ENCODE data around the gene R3HDML. TPM values are rescaled to one million over a fixed set of nuclear protein-coding genes. Genes with fewer than 3 reads are reported as not detected.

R3HDML gene
- total RNA-seq, 4 donors from 2014 or later = not detected

DNA sequence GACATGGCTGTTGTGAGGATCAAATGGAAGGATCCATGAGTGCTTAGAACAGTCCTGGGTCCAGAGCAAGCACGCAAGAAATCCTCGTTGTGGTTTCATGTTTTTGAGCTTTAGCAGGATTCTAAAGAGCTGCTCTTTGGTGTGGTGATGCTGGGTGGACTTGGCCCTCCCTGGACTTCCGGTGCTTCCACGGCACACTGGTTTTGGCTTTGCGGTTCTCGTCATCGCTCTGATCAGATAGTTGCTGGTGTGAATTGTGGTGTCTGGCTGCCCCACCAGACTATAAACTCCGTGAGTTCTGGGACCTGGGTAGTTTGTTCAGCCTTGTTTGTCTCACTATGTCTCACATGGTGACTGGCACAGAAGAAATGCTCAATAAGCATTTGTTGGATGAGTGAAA is 21.9 kb downstream of the R3HDML start:
- Histone ChIP-seq H3K27ac (replicated peaks in 1 of 4) (no peak overlapping the region), H3K4me3 (no peak overlapping the region), H3K9me3 (no peaks in the 10 kb centered on the region), H3K36me3 (no peaks in the 10 kb centered on the region), H3K4me1 (peaks cover 0 to 5% (median 2%) of the 10 kb centered on the region in 4 donors), H3K27me3 (peaks cover 0 to 36% (median 0%) of the 10 kb centered on the region in 4 donors)
- intact Hi-C loops (cut with DNase I) = no loop called here
- no peak for DNase-seq (ENCODE audit: extremely low spot score)
- TF ChIP-seq POLR2AphosphoS5 (IDR thresholded peaks at IDR 0.05) (no peak), EP300 (IDR thresholded peaks at IDR 0.05) (no peak), POLR2A (IDR thresholded peaks at IDR 0.05; ENCODE audit: low read depth) (no peak)
- TF ChIP-seq, protein P1, sequence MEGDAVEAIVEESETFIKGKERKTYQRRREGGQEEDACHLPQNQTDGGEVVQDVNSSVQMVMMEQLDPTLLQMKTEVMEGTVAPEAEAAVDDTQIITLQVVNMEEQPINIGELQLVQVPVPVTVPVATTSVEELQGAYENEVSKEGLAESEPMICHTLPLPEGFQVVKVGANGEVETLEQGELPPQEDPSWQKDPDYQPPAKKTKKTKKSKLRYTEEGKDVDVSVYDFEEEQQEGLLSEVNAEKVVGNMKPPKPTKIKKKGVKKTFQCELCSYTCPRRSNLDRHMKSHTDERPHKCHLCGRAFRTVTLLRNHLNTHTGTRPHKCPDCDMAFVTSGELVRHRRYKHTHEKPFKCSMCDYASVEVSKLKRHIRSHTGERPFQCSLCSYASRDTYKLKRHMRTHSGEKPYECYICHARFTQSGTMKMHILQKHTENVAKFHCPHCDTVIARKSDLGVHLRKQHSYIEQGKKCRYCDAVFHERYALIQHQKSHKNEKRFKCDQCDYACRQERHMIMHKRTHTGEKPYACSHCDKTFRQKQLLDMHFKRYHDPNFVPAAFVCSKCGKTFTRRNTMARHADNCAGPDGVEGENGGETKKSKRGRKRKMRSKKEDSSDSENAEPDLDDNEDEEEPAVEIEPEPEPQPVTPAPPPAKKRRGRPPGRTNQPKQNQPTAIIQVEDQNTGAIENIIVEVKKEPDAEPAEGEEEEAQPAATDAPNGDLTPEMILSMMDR (IDR thresholded peaks at IDR 0.05) = no peak
- WGBS = 94% methylated on average over 8 of the region's 8 CpGs

DNA sequence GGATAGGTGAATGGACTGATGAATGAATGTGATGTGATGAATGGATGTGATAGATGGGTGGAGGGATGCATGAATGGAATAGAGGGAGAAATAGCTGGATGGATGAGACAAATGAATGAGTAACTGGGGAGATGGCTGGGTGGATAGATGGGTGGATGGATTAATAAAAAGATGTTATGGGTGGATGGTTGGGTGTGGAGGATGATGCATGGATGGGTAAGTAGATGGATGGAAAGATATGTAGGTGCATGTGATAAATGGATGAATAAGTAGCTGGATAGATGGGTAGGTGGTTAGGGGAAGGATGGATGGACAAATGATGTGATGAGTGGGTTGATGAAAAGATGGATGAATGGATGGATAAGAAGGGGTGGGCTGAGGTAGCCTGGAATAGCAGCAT is 23.4 kb downstream of the R3HDML start:
- Histone ChIP-seq H3K4me1 (peaks cover 0 to 5% (median 2%) of the 10 kb centered on the region in 4 donors), H3K36me3 (no peaks in the 10 kb centered on the region), H3K27me3 (peaks cover 0 to 26% (median 0%) of the 10 kb centered on the region in 4 donors), H3K4me3 (no peak overlapping the region), H3K27ac (replicated peaks in 1 of 4) (no peak overlapping the region), H3K9me3 (no peaks in the 10 kb centered on the region)
- intact Hi-C loops (cut with DNase I) = no loop called here
- TF ChIP-seq POLR2A (IDR thresholded peaks at IDR 0.05; ENCODE audit: low read depth) (no peak), EP300 (IDR thresholded peaks at IDR 0.05) (no peak), POLR2AphosphoS5 (IDR thresholded peaks at IDR 0.05) (no peak)
- TF ChIP-seq, protein P1 (IDR thresholded peaks at IDR 0.05) = no peak
- DNase-seq (ENCODE audit: extremely low spot score) = no peak

DNA sequence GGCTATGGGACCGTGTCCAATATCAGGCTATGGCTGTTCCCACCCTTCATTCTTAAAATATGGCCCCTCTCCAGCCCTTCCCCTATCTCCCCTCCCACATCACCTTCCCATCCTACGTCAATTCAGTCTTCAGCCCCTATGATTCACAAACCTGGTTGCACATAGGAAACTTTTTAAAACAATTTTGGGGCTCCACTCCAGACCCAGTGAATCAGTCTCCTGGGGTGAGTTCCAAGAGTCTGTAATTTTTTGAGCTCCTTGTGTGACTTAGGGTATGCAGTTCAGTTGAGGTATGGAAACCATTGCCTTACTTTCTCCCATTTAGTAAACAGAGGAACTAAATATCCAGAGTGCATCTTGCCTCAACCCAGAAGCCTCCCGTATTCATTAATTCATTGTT is 24.2 kb downstream of the R3HDML start:
- H3K27ac ChIP-seq (replicated peaks in 1 of 4) = no peak overlapping the region
- intact Hi-C loops (cut with DNase I) = no loop called here
- WGBS = 75% methylated on average over 3 of the region's 3 CpGs
- peaks cover 0 to 5% (median 2%) of the 10 kb centered on the region in 4 donors for H3K4me1 ChIP-seq
- H3K27me3 ChIP-seq = peaks cover 0 to 18% (median 0%) of the 10 kb centered on the region in 4 donors
- no peaks in the 10 kb centered on the region for H3K36me3 ChIP-seq
- H3K4me3 ChIP-seq = no peak overlapping the region
- TF ChIP-seq EP300 (IDR thresholded peaks at IDR 0.05) (no peak), POLR2AphosphoS5 (IDR thresholded peaks at IDR 0.05) (no peak), POLR2A (IDR thresholded peaks at IDR 0.05; ENCODE audit: low read depth) (no peak)
- TF ChIP-seq, protein P1 (IDR thresholded peaks at IDR 0.05) = no peak
- DNase-seq (ENCODE audit: extremely low spot score) = no peak
- no peaks in the 10 kb centered on the region for H3K9me3 ChIP-seq

DNA sequence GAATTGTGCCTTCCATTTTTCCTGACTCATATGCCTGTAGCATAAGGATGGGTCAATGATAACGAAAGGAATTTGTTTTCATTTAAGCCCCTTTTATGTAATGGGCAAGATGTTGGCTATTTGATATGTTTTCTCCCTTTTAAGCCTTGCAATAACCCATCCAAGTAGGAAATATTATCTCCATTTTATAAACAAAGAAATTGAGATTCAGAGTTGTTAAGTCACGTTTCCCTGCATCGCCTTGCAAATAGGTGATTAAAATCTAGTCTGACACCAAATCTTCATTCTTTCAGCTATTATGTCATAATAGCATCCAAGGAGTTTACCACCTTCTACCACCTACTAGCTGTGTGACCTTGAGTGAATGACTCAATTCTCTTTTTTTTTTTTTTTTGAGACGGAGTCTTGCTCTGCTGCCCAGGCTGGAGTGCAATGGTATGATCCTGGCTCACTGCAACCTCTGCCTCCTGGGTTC is 25.7 kb downstream of the R3HDML start:
- Histone ChIP-seq H3K27ac (replicated peaks in 1 of 4) (no peak overlapping the region), H3K27me3 (peaks cover 0 to 6% (median 0%) of the 10 kb centered on the region in 4 donors), H3K9me3 (no peaks in the 10 kb centered on the region), H3K36me3 (no peaks in the 10 kb centered on the region), H3K4me1 (peaks cover 0 to 5% (median 2%) of the 10 kb centered on the region in 4 donors), H3K4me3 (no peak overlapping the region)
- WGBS = 76% methylated on average over 4 of the region's 4 CpGs
- intact Hi-C loops (cut with DNase I) = no loop called here
- no peak for DNase-seq (ENCODE audit: extremely low spot score)
- no peak for TF ChIP-seq POLR2AphosphoS5 (IDR thresholded peaks at IDR 0.05)
- TF ChIP-seq, protein P1 (IDR thresholded peaks at IDR 0.05) = no peak
- no peak for TF ChIP-seq POLR2A (IDR thresholded peaks at IDR 0.05; ENCODE audit: low read depth)
- no peak for TF ChIP-seq EP300 (IDR thresholded peaks at IDR 0.05)

DNA sequence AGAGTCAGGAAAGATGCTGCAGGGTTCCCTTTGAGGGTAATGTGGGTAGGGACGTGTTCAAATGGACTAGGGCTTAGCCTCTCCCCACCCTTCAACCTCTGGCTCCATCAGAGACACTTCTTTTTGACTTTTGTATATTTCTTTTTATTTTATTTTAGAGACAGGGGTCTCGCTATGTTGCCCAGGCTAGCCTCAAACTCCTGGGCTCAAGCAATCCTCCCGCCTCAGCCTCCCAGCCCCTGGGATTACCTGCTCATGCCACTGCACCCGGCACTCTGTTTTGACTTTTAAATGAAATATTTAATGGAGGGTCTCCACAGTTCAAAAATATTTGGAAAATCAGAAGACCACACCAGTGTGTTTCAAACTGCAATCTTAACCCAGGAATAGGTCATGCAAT is 27.2 kb downstream of the R3HDML start:
- Histone ChIP-seq H3K27ac (replicated peaks in 1 of 4) (no peak overlapping the region), H3K27me3 (no peaks in the 10 kb centered on the region), H3K4me1 (no peaks in the 10 kb centered on the region), H3K36me3 (no peaks in the 10 kb centered on the region), H3K9me3 (no peaks in the 10 kb centered on the region), H3K4me3 (no peak overlapping the region)
- no peak for TF ChIP-seq EP300 (IDR thresholded peaks at IDR 0.05)
- TF ChIP-seq POLR2A (IDR thresholded peaks at IDR 0.05; ENCODE audit: low read depth) = no peak
- TF ChIP-seq, protein P1 (IDR thresholded peaks at IDR 0.05) = no peak
- TF ChIP-seq POLR2AphosphoS5 (IDR thresholded peaks at IDR 0.05) = no peak
- DNase-seq (ENCODE audit: extremely low spot score) = no peak
- 69% methylated on average over 4 of the region's 4 CpGs for WGBS
- intact Hi-C loops (cut with DNase I) = no loop called here
